ENCODE results near the gene KCNA10. TPM values are rescaled to one million over a fixed set of nuclear protein-coding genes. Genes with fewer than 3 reads are reported as not detected.

Gene KCNA10
- total RNA-seq, 1 experiment from 2014 or later, result not detected

DNA sequence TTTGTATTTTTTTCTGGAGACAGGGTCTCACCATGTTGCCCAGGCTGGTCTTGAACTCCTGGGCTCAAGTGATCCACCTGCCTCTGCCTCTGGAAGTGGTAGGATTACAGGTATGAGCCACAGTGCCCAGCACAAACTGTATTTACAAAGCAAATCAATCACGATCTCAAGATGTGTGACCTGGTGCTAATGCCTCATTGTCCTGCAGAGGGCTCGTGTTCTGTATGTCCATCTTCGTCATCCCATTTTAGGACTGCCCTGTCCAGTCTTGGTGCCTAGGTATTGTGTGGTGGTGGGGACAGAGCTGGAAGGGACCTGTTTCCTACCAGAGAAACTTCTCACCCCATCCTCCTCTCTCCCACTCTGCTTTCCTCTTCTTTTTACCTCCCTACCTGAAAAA lies 47.8 kb downstream of the KCNA10 start:
- Histone ChIP-seq H3K4me2 (ENCODE audit: insufficient read depth, insufficient read length, low read length) (no peak overlapping the region), H2BK20ac (ENCODE audit: low read depth, low read length, poor library complexity, severe bottlenecking) (no peak overlapping the region), H3K27me3 (ENCODE audit: insufficient read depth, low read length) (no peaks in the 10 kb centered on the region), H4K8ac (replicated peaks; ENCODE audit: insufficient read length, low read depth, low read length) (no peak overlapping the region), H3K9ac (ENCODE audit: extremely low read depth, insufficient read length, low read length) (no peak overlapping the region), H4K91ac (ENCODE audit: insufficient read length, low read depth, low read length) (no peak overlapping the region), H3K18ac (ENCODE audit: insufficient read length, low read depth, low read length) (no peak overlapping the region), H3K27ac (ENCODE audit: insufficient read length, low read depth, low read length) (no peak overlapping the region), H4K5ac (ENCODE audit: insufficient read length, low read depth, low read length) (no peak overlapping the region), H2BK12ac (ENCODE audit: insufficient read length, low read depth, low read length) (no peak overlapping the region), H3K79me1 (ENCODE audit: insufficient read depth, low read depth, low read length, poor library complexity, severe bottlenecking) (no peaks in the 10 kb centered on the region), H3K79me2 (ENCODE audit: insufficient read depth, low read length) (no peaks in the 10 kb centered on the region), H3K4ac (ENCODE audit: low read depth, low read length) (no peak overlapping the region), H2BK5ac (ENCODE audit: insufficient read length, low read length) (no peak overlapping the region), H3K9me3 (ENCODE audit: control insufficient read depth, low read depth, low read length) (no peaks in the 10 kb centered on the region), H3K23me2 (ENCODE audit: insufficient read length, low read depth, low read length, poor library complexity, severe bottlenecking) (no peaks in the 10 kb centered on the region), H4K20me1 (ENCODE audit: control insufficient read depth, insufficient read depth, insufficient read length) (no peaks in the 10 kb centered on the region), H2BK120ac (ENCODE audit: low read depth, low read length, poor library complexity, severe bottlenecking) (no peak overlapping the region), H3K23ac (ENCODE audit: insufficient read length, low read depth, low read length) (no peak overlapping the region), H3K14ac (ENCODE audit: insufficient read depth, low read length) (no peak overlapping the region), H2AK5ac (ENCODE audit: insufficient read length, low read length) (no peak overlapping the region), H2AFZ (ENCODE audit: low read length) (no peak overlapping the region), H2BK15ac (ENCODE audit: low read depth, low read length) (no peak overlapping the region), H3K4me1 (ENCODE audit: insufficient read depth, low read length) (no peaks in the 10 kb centered on the region), H3K56ac (ENCODE audit: insufficient read length, low read depth, low read length) (no peak overlapping the region), H3T11ph (ENCODE audit: low read length) (no peak overlapping the region)
- Mint-ChIP-seq H3K27me3 (ENCODE audit: low read depth) (peaks cover 5% of the 10 kb centered on the region; the same call in 1 of the 2 replicates), H3K4me1 (peaks cover 4 to 6% of the 10 kb centered on the region in 2 experiments; a peak in 3 of 4 replicates), H3K4me3 (no peak overlapping the region), H3K9me3 (no peaks in the 10 kb centered on the region), H3K36me3 (ENCODE audit: insufficient read depth in 1 of 3, low read depth in 3 of 3) (no peaks in the 10 kb centered on the region), H3K27ac (no peak overlapping the region)
- TF ChIP-seq, protein P1, sequence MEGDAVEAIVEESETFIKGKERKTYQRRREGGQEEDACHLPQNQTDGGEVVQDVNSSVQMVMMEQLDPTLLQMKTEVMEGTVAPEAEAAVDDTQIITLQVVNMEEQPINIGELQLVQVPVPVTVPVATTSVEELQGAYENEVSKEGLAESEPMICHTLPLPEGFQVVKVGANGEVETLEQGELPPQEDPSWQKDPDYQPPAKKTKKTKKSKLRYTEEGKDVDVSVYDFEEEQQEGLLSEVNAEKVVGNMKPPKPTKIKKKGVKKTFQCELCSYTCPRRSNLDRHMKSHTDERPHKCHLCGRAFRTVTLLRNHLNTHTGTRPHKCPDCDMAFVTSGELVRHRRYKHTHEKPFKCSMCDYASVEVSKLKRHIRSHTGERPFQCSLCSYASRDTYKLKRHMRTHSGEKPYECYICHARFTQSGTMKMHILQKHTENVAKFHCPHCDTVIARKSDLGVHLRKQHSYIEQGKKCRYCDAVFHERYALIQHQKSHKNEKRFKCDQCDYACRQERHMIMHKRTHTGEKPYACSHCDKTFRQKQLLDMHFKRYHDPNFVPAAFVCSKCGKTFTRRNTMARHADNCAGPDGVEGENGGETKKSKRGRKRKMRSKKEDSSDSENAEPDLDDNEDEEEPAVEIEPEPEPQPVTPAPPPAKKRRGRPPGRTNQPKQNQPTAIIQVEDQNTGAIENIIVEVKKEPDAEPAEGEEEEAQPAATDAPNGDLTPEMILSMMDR (conservative IDR thresholded peaks at IDR 0.05), result no peak; the same call in 2 of the 3 replicates
- WGBS (ENCODE audit: extremely low coverage, insufficient read length, low lambda C conversion rate), result no CpG with 5 or more reads among the region's 3 CpGs
- DNase-seq, result no peak

Other genes with a start within 250 kb of the KCNA10 start
- 61.4 and 62.0 TPM in 2 replicates for gene RBM15, start 179.8 kb downstream of the KCNA10 start, total RNA-seq (2021)
- 0.17 TPM in 1 of 2 replicates, not detected in the other for gene SLC16A4, start 128.1 kb downstream of the KCNA10 start, total RNA-seq (2021)
- gene LAMTOR5, start 111.5 kb downstream of the KCNA10 start, total RNA-seq (2021), result 108 and 111 TPM in 2 replicates
- gene PROK1, start 68.0 kb downstream of the KCNA10 start, total RNA-seq (2021), result not detected in 2 replicates
- 0.33 and 0.37 TPM in 2 replicates for gene KCNA2, start 87.2 kb upstream of the KCNA10 start, total RNA-seq (2021)
- 0.68 and 0.92 TPM in 2 replicates for gene KCNA3, start 155.8 kb upstream of the KCNA10 start, total RNA-seq (2021)

All from H9 (cell line).